Right lobe of liver (tissue), 4 donors: ENCODE measurements around the gene CABP2.

ENCODE experiments used
- POLR2A ChIP-seq: fragments of 450-650 bp; IDR thresholded peaks from one replicate; pipeline ENCODE4 v1.6.1; 2017; ENCODE audit warnings: antibody characterized with exemption, mild to moderate bottlenecking
- TF ChIP-seq, protein P1 (sequence below), 4 donors: fragments of 200-600 bp in 3 of 4; fragments of 450-650 bp in 1 of 4; IDR thresholded peaks; one replicate each; pipeline versions ENCODE4 v1.5.1 to v1.8.0; 2016 to 2022; ENCODE audit warnings: antibody characterized with exemption in 4 of 4, mild to moderate bottlenecking in 2 of 4
- donor health status: DM: no; HTN: no; CAD: no.
- donor health status: DM: no; HTN: no; CAD: no.
- donor health status: DM: no; HTN: yes; CAD: no.

DNA sequence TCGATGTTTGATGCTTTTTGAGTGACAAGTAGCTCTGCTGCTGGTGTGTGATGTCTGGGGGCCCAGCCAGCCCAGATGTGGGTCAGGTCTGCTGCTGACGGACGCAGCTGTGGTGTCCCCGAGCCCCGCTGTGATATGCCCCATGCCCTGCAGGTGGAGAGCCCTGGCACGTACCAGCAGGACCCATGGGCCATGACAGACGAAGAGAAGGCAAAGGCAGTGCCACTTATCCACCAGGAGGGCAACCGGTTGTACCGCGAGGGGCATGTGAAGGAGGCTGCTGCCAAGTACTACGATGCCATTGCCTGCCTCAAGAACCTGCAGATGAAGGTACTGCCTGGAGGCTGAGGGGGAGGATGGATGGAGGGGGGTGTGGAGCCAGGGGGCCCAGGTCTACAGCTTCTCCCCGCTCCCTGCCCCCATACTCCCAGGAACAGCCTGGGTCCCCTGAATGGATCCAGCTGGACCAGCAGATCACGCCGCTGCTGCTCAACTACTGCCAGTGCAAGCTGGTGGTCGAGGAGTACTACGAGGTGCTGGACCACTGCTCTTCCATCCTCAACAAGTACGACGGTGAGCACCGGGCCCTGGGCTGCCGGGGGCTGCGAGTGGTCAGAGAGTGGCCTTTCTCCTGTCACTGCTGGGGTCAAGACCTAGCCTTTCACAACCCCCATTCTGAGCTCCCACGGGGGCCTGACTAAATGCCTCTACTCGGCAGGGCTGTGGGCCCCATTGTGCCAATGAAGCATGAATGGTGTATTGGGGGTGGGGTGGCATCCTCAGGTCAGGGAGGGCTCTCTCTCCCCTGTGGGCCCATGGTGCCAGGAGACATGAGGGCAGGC lies 33.1 kb downstream of the CABP2 start:
- TF ChIP-seq, protein P1, sequence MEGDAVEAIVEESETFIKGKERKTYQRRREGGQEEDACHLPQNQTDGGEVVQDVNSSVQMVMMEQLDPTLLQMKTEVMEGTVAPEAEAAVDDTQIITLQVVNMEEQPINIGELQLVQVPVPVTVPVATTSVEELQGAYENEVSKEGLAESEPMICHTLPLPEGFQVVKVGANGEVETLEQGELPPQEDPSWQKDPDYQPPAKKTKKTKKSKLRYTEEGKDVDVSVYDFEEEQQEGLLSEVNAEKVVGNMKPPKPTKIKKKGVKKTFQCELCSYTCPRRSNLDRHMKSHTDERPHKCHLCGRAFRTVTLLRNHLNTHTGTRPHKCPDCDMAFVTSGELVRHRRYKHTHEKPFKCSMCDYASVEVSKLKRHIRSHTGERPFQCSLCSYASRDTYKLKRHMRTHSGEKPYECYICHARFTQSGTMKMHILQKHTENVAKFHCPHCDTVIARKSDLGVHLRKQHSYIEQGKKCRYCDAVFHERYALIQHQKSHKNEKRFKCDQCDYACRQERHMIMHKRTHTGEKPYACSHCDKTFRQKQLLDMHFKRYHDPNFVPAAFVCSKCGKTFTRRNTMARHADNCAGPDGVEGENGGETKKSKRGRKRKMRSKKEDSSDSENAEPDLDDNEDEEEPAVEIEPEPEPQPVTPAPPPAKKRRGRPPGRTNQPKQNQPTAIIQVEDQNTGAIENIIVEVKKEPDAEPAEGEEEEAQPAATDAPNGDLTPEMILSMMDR (IDR thresholded peaks at IDR 0.05) = no peak
- TF ChIP-seq POLR2A = no peak
